Measurements from ENCODE around the gene AIRE.
"Not testable (repeated sequence)": the region's sequence is repeated elsewhere in the genome, so short reads cannot be mapped to it uniquely, and the experiment has no call there.

The AIRE gene

DNA sequence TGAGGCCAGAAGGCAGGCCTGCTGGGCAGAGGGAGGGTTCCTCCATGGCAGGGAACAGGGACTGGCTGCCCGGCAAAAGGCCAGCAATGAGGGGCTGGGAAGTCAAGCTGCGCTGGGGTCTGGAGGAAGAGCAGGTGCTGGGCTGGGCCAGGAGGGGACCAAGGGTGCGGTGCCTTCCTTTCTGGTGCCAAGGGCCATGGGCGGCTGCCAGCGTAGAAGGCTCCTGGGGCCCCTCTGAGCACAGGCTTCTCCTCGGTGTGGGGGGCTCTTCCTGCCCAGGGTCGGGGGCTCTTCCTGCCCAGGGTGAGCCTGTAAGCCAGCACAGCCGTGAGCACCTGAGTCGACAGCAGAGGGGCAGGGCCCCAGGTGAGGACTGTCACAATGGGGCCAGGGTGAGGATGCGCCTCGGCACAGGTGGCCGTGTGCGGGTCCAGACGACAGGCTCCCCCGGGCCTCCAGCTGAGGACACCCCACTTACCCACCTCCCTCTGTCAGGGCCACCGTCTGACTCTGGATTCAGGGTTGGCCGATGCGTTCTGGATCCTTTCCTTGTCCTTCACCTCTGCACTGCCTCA is 13.3 kb upstream of the AIRE start:
- TF ChIP-seq, protein P1, sequence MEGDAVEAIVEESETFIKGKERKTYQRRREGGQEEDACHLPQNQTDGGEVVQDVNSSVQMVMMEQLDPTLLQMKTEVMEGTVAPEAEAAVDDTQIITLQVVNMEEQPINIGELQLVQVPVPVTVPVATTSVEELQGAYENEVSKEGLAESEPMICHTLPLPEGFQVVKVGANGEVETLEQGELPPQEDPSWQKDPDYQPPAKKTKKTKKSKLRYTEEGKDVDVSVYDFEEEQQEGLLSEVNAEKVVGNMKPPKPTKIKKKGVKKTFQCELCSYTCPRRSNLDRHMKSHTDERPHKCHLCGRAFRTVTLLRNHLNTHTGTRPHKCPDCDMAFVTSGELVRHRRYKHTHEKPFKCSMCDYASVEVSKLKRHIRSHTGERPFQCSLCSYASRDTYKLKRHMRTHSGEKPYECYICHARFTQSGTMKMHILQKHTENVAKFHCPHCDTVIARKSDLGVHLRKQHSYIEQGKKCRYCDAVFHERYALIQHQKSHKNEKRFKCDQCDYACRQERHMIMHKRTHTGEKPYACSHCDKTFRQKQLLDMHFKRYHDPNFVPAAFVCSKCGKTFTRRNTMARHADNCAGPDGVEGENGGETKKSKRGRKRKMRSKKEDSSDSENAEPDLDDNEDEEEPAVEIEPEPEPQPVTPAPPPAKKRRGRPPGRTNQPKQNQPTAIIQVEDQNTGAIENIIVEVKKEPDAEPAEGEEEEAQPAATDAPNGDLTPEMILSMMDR (conservative IDR thresholded peaks at IDR 0.05; ENCODE audit: low read depth, low read length): no peak
- H3K4me3 ChIP-seq (ENCODE audit: low read length): no peak overlapping the region
- no peak for DNase-seq (ENCODE audit: low read depth)

DNA sequence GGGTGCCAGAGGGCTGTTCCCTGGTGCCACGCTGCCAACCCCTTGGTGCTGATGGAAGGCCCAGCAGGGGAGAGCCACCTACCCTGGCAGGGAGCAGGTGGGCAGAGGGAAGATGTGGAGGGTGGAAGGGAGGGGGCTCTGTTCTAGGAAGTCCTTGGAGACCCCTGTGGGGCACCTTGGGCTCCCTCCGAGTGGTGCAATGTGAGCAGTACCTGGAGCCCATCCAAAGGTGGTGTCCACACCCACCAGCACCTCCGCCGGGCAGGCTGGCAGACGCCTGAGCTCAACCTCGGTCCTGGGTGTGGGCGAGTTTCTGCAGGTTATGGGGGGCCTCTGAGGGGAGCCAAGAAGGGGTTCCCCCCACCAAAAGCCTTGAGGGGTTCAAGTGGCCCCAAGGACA is 12.6 kb upstream of the AIRE start:
- DNase-seq (ENCODE audit: low read depth): no peak
- TF ChIP-seq, protein P1 (conservative IDR thresholded peaks at IDR 0.05; ENCODE audit: low read depth, low read length): no peak
- H3K4me3 ChIP-seq (ENCODE audit: low read length): no peak overlapping the region

DNA sequence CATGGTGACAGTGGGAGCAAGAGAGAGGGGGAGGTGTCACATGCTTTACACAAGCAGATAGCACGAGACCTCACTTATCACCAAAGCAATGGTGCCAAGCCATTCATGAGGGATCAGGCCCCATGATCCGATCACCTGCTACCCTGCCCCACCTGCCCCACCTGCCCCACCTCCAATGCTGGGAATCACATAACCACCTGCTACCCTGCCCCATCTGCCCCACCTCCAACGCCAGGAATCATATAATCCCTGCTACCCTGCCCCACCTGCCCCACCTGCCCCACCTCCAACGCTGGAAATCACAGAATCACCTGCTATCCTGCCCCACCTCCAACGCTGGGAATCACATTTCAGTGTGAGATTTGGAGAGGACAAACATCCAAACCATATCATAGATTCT is 10.6 kb upstream of the AIRE start:
- H3K4me3 ChIP-seq (ENCODE audit: low read length): no peak overlapping the region
- DNase-seq (ENCODE audit: low read depth): no peak
- TF ChIP-seq, protein P1 (conservative IDR thresholded peaks at IDR 0.05; ENCODE audit: low read depth, low read length): no peak

DNA sequence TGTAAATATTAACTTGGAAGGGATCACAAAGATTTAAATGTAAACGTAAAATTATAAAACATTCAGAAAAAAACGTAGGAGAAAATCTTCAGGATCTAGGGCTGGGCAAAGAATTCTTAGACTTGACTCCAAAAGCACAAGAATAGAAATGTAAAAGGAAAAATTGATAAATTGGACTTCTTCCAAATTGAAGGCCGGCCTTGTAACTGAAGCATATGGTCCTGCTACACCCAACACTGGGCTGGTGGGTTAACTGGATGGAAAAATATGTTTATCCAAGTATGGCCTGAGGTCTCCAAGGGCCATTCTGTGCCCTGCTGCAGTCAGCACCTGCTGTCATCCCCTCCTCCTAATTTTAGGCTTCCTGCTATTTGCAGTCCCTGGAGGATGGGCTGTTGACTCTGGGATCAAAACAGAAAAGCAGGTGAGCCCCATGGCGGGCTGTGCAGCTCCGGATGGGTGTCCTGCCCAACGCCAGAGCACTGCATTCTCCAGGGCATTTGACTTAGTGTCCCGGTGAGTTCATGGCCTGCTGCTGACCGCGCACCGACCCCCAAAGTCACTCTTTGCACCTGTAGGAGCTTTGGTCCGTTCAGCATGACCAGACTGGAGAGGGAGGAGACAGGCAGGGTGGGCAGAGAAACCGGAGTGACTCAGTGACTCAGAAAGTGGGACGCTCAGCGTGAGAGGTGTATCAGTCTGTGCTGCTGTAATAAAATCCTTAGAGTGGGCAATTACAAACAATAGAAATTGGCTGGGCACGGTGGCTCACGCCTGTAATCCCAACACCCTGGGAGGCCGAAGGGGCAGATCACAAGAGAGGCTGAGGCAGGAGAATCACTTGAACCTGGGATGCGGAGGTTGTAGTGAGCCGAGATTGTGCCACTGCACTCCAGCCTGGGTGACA is 6.1 kb upstream of the AIRE start:
- no peak overlapping the region for H3K4me3 ChIP-seq (ENCODE audit: low read length)
- TF ChIP-seq, protein P1 (conservative IDR thresholded peaks at IDR 0.05; ENCODE audit: low read depth, low read length): no peak
- DNase-seq (ENCODE audit: low read depth): no peak

DNA sequence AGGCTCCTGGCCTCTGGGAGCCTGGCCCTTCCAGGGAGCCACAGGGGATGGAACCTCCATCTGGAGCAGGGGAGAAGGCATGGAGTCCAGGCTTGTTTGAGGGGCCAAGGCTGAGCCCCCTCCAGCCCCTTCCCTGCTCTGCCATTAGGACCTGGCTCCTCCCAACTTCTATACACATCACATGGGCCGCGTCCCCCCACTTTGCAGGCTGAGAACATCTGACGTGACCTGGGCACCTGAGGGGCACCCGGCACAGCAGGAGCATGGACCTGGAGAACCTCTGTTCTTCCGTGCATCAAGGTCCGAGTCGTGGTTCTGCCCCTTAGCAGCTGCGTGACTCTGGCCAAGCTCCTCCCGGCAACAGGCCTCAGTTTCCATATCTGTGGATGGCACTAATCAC is 3.9 kb upstream of the AIRE start:
- DNase-seq (ENCODE audit: low read depth): no peak
- TF ChIP-seq, protein P1 (conservative IDR thresholded peaks at IDR 0.05; ENCODE audit: low read depth, low read length): no peak
- no peak overlapping the region for H3K4me3 ChIP-seq (ENCODE audit: low read length)

DNA sequence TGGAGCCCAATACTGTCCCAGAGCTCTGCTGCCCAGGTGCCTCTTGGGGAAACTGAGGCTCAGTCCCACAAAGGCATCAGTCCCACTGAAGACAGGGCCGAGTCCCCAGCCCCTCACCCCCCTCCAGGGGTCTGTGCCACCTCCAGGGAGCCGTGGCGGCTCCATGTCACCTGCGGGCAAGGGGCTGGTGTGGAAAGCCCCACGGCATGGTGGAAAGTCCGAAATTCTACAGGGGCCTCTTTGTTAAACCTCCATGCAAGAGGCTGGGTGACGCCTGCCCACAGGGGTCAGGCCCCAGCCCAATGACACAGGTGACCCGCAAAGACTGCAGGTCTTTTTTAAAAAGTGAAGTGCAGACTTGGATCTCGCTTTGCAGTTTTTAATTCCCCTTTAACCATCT is 3.3 kb upstream of the AIRE start:
- no peak for DNase-seq (ENCODE audit: low read depth)
- H3K4me3 ChIP-seq (ENCODE audit: low read length): no peak overlapping the region
- TF ChIP-seq, protein P1 (conservative IDR thresholded peaks at IDR 0.05; ENCODE audit: low read depth, low read length): no peak

DNA sequence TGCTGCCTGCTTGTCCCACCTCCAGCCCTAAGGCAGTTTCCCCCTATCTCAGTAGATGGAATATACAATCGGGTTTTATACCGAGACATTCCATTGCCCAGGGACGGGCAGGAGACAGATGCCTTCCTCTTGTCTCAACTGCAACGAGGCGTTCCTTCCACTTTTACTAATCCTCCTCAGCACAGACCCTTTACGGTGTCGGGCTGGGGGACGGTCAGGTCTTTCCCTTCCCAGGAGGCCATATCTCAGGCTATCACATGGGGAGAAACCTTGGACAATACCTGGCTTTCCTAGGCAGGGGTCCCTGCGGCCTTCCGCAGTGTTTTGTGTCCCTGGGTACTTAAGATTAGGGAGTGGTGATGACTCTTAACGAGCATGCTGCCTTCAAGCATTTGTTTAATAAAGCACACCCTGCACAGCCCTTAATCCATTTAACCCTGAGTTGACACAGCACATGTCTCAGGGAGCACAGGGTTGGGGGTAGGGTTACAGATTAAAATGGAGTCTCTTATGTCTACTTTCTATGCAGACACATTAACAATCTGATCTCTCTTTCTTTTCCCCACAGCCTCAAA is 2.4 kb upstream of the AIRE start:
- H3K4me3 ChIP-seq (ENCODE audit: low read length); DNase-seq (ENCODE audit: low read depth): not testable (repeated sequence)

All from retinal pigment epithelial cell (primary cell).